Stimulated activated CD8-positive, alpha-beta memory T cell treated with anti-CD3 and anti-CD28 coated beads, Interleukin-4, amount 100 ng/mL, for 4 hours (primary cell): Measurements from ENCODE around the gene DDX53.

ENCODE experiments used
- DNase-seq, 2 donors: peaks; one replicate each; pipeline ENCODE4 v3.0.0-alpha.2; 2020; ENCODE audit warnings: low read depth in 2 of 2, low spot score in 1 of 2

DDX53 gene

GRCh38 chrX:22999696-23000223, at the start of gene DDX53:
TSS of gene DDX53 (plus strand) at chrX:22999960. CDS start at chrX:23000058, 98 bp downstream.
- no peak for DNase-seq

DNA sequence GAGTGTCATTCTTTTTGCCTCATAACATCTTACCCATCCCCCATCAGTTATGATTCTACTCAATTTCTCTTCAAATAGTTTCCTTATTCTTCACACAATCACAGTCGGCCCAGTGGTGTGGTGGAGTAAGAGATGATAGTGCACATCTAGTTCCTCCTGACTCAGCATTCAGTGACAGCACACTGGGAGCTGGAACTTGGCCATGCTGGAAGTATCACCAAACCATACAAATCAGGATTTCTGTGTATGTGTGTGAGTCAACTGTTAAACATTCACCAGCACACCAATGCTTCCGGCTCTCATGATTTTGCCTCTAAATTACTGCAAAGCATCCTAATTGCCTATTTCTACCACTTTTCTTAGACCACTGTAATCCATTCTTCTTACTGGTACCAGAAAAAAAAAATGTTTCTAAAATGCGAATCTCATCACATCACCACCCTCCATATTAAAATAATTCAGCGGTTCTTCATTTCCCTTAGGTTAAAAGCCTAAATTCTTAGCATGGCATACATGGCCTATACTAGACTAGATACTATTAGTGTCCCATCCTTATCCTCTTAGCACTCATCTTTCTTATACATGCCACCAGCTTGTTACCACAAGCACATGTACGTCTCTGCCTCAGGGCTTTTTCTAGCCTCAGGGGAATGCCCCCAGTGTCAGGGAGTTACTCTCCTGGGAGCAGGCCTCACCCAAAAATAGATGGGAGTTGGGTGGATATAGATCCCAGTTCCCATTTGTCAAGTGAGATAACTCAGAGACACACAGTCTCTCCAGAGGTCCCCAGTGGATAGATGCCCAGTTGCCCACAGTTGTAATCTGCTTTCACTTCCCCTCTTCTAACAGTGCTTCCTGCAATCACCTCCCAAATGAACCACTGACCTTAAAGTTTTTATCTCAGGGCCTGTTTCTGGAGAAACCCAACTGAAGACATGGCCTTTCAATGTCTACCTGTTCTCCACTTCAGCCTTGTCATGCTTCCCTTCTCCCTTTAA, 49.2 kb upstream of the DDX53 start:
- DNase-seq = no peak

- DNase-seq = no peak
Measured at GRCh38 chrX:22952010-22952409, 47.8 kb upstream of the DDX53 start.

DNA sequence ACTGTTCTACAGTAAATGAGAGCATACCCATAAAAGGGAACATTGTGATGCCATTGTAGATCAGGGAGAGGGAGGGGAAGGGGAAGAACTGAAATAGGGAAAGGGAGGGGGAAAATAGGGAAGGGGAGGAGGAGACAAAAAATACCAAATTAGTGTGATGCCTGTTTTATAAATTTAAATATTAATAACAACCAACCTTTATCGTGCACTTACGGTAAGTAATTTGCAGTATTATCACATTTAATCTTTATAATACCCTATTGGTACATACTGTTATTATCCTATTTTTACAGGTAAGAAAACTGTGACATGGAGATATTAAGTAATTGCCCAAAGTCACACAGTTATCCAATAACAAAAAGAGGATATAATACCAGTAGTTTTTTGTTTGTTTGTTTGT, 41.5 kb upstream of the DDX53 start:
- DNase-seq = no peak

DNA sequence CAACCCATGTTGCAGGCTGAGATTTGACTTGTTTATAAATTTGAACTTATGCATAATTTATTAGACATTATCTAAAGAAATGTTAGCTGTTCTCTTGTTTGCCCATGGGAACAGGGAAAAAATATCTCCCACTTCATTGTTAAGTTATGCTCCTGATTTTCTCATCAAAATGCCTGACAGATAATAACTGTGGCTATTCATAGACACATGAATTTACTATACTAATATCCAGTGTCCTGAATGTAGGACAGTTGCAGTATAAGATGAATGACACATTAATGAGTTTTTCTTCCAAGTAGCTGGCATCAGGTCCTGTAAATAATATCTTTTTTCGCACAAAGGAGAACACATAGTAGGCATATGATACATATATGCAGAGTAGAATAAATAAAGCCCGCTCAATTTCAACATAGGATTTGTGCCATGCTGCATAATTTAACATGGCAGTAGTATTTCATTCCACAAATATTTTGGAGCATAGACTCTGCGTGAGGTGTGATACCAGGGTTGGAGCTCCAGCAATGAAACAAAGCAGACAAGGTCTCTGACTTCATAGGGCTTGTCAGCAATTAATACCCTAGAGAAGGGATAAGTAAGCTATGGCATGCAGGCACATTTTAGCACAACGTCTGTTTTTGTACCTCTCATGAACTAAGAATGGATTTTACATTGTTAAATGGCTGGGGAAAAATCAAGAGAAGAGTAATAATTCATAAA, 40.4 kb upstream of the DDX53 start:
- no peak for DNase-seq

DNA sequence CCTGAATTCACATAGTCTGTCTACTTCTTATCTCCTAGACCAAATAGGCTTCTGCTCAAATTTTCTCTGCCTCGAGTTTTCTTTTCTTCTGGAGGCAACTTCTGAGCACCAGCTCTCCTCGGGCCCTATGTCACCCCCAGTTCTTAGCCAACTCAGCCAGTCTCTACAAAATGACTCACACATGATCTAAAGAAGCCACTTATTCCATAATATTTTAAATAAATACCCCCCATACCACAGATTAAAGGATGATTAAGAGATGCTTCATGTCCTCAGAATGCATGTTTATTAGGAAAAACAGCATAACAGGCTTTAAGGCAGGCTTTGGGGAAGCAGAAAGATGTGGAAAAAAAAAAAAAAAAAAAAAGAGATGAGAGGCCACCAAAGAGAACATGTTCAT, 36.6 kb upstream of the DDX53 start:
- DNase-seq = no peak

GRCh38 chrX:22968494-22968893, 31.3 kb upstream of the DDX53 start:
- no peak for DNase-seq

GRCh38 chrX:22969411-22969810, 30.3 kb upstream of the DDX53 start:
- no peak for DNase-seq

- no peak for DNase-seq
Measured at GRCh38 chrX:22970861-22971260, 28.9 kb upstream of the DDX53 start.

- DNase-seq = no peak
Measured at GRCh38 chrX:22974616-22975015, 25.1 kb upstream of the DDX53 start.

DNA sequence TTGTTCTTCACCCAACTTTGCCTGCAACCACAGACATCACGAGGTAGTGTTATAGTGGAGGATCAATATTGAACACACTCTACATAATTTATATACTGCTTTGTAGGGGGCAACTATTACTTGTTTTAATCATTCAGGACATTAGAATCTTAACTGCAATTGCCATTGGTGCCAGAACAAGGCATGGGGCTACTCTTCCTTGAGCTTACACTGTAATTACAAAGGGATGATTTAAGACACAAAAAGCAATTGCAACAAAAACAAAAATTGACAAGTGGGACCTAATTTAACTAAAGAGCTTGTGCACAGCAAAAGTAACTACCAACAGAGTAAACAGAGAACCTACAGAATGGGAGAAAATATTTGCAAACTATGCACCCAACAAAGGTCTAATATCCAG, 24.0 kb upstream of the DDX53 start:
- no peak for DNase-seq

DNA sequence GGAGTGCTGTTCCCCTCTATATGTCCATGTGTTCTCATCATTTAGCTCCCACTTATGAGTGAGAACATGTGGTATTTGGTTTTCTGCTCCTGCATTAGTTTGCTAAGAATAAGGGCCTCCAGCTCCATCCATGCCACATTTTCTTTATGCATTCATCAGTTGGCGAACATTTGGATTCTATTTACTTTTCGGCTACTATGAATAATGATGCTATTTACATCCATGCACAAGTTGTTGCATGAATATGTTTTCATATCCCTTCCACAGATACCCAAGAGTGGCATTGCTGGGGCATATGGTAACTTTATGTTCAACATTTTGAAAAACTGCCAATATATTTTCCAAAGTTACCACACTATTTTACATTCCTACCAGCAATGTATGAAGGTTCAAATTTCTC, 13.8 kb upstream of the DDX53 start:
- DNase-seq = no peak

DNA sequence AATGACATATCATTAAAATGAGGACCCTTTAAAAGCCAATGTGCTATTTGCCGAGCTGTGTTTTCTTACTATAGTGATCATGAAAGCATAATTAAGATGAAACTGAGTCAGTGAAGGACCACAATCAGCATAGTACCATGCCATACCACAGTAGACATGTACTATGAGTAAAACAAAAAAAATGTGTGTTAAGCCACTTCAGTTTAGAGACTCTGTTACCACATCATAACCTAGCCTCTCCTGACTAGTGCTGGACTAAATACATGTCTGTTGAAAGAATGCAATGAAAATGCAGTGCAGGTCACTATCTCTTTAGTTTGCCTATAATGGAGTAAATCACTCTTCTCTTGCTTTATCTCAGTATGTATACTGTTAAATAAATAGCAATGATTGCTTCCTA, 12.3 kb upstream of the DDX53 start:
- DNase-seq = no peak

- no peak for DNase-seq
Measured at GRCh38 chrX:23003116-23003515, 3.4 kb downstream of the DDX53 start.

- no peak for DNase-seq
Measured at GRCh38 chrX:23008431-23009099, 8.8 kb downstream of the DDX53 start.

- no peak for DNase-seq
Measured at GRCh38 chrX:23012162-23012561, 12.4 kb downstream of the DDX53 start.

DNA sequence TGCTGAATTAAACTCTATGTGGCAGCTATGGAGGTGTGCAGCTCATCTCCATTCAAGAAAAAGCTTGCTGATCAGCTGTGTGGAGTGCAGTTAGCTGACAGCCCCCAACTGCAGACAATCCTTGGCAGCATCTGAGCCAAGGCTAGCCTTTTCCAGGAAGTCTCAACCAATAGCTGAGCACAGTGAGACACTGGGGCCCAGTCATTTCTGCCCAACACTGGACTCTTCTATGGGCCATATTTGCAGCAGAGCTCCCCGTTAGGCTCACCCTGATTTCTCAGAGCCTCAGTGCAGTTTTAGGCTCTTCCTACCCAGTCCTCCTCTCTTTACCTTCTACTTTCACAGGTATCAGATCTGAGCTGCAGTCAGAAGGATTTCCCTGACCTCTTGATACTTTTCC, 12.9 kb downstream of the DDX53 start:
- no peak for DNase-seq

GRCh38 chrX:23013366-23013765, 13.6 kb downstream of the DDX53 start:
- no peak for DNase-seq

- DNase-seq = no peak
Measured at GRCh38 chrX:23031600-23031999, 31.8 kb downstream of the DDX53 start.

DNA sequence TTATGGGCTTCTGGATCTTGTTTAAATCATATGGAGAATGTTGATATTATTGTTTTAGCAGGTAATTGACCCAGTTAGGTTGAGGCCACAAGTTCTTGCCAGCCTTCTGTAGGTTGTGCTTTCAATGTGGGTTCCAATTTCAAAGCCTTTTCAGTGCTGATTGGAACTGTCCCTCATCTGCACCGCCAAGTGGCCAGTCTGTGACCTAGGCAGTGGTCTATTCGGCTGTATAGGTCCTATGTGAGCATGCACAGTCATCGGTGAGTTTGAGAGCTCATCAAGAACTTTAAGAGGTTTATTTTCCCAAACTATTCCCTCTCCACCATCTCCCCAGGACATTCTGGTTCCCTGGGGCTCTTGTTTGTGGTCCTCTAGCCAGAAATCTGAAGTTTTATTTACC, 35.7 kb downstream of the DDX53 start:
- DNase-seq = no peak

DNA sequence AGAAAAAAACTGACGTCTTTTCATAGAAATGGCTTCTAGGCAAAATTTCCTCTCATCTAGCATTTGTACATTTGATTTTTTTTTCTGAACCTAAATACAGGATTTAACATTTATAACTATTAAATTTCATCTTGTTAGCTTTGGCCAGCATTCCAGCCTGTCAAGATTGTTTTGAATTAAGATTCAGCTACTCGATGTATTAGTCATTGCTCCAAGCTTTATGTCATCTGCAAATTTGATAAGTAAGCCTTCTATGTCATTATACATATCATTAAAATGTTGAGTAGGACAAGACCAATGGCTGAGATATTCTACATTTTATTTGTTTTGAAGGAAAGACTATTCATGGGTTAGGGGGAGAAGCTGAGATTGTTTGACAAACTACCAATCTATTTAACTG, 46.7 kb downstream of the DDX53 start:
- DNase-seq = no peak
